Subcutaneous abdominal adipose tissue (tissue), 5 donors: ENCODE data around the gene ZC3H12A.

Source experiments
- H3K27ac ChIP-seq: one replicate; pipeline ENCODE4 v1.7.0; 2013; ENCODE audit warnings: low read depth, mild to moderate bottlenecking, inconsistent platforms, low read length, moderate library complexity
- H3K27me3 ChIP-seq, 5 donors: one replicate each; pipeline ENCODE4 v1.7.0; 2013; ENCODE audit warnings: low read length in 5 of 5, inconsistent platforms in 1 of 5; ENCODE audit not compliant: control insufficient read depth in 5 of 5, insufficient read depth in 4 of 5
- H3K36me3 ChIP-seq, 5 donors: one replicate each; pipeline ENCODE4 v1.7.0; 2013; ENCODE audit warnings: low read length in 5 of 5; ENCODE audit not compliant: control insufficient read depth in 5 of 5, insufficient read depth in 5 of 5
- H3K4me1 ChIP-seq, 5 donors: one replicate each; pipeline ENCODE4 v1.7.0; 2013; ENCODE audit warnings: low read length in 5 of 5, mild to moderate bottlenecking in 3 of 5, moderate library complexity in 1 of 5; ENCODE audit not compliant: control insufficient read depth in 5 of 5, insufficient read depth in 5 of 5
- H3K4me3 ChIP-seq, 5 donors: one replicate each; pipeline ENCODE4 v1.7.0; 2013; ENCODE audit warnings: low read length in 5 of 5, low read depth in 1 of 5
- H3K9ac ChIP-seq, 5 donors: one replicate each; pipeline ENCODE4 v1.7.0; 2013; ENCODE audit warnings: low read length in 5 of 5, mild to moderate bottlenecking in 4 of 5, moderate library complexity in 3 of 5
- H3K9me3 ChIP-seq, 5 donors: one replicate each; pipeline ENCODE4 v1.7.0; 2013; ENCODE audit warnings: low read length in 5 of 5; ENCODE audit not compliant: control insufficient read depth in 5 of 5
- donor health status: healthy.
- donor health status: healthy.
- donor health status: healthy.
- donor health status: healthy.
- donor health status: healthy.

The ZC3H12A gene

GRCh38 chr1:37477198-37477931 lies 3.0 kb downstream of the ZC3H12A start:
- peak overlapping the region; percentile 57 to 94 (median 90) for H3K4me3 ChIP-seq
- peaks cover 0 to 49% (median 40%) of the 10 kb centered on the region in 5 donors for H3K36me3 ChIP-seq
- peak overlapping the region; percentile 98 for H3K27ac ChIP-seq
- peaks cover 0 to 3% (median 0%) of the 10 kb centered on the region in 5 donors for H3K9me3 ChIP-seq
- peak overlapping the region; percentile 58 to 91 (median 81) for H3K9ac ChIP-seq
- peaks cover 0 to 3% (median 0%) of the 10 kb centered on the region in 5 donors for H3K27me3 ChIP-seq
- peaks cover 40 to 76% (median 70%) of the 10 kb centered on the region in 5 donors for H3K4me1 ChIP-seq

- peak overlapping the region; percentile 98 for H3K27ac ChIP-seq
- peak overlapping the region in 3 of 5 donors; percentile 58 to 90 (median 63) for H3K9ac ChIP-seq
- peaks cover 0 to 3% (median 0%) of the 10 kb centered on the region in 5 donors for H3K27me3 ChIP-seq
- H3K4me1 ChIP-seq: peaks cover 40 to 72% (median 69%) of the 10 kb centered on the region in 5 donors
- H3K36me3 ChIP-seq: peaks cover 0 to 55% (median 46%) of the 10 kb centered on the region in 5 donors
- H3K9me3 ChIP-seq: peaks cover 0 to 3% (median 0%) of the 10 kb centered on the region in 5 donors
- peak overlapping the region; percentile 57 to 94 (median 90) for H3K4me3 ChIP-seq
These were observed 3.6 kb downstream of the ZC3H12A start for GRCh38 chr1:37477946-37478345.

GRCh38 chr1:37478451-37478881 lies 4.1 kb downstream of the ZC3H12A start:
- Histone ChIP-seq H3K4me1 (peaks cover 40 to 67% (median 65%) of the 10 kb centered on the region in 5 donors), H3K27me3 (peaks cover 0 to 3% (median 0%) of the 10 kb centered on the region in 5 donors), H3K9ac (peak overlapping the region in 4 of 5 donors; percentile 1 to 82 (median 74)), H3K4me3 (peak overlapping the region in 4 of 5 donors; percentile 71 to 94 (median 90)), H3K27ac (peak overlapping the region; percentile 98), H3K36me3 (peaks cover 0 to 60% (median 51%) of the 10 kb centered on the region in 5 donors), H3K9me3 (peaks cover 0 to 3% (median 0%) of the 10 kb centered on the region in 5 donors)

GRCh38 chr1:37478890-37479254 lies 4.5 kb downstream of the ZC3H12A start:
- peaks cover 0 to 3% (median 0%) of the 10 kb centered on the region in 5 donors for H3K9me3 ChIP-seq
- H3K27me3 ChIP-seq: peaks cover 0 to 3% (median 0%) of the 10 kb centered on the region in 5 donors
- peaks cover 0 to 64% (median 55%) of the 10 kb centered on the region in 5 donors for H3K36me3 ChIP-seq
- H3K9ac ChIP-seq: peak overlapping the region in 4 of 5 donors; percentile 1 to 82 (median 74)
- peak overlapping the region; percentile 38 to 91 (median 71) for H3K4me3 ChIP-seq
- peaks cover 36 to 65% (median 61%) of the 10 kb centered on the region in 5 donors for H3K4me1 ChIP-seq
- peak overlapping the region; percentile 98 for H3K27ac ChIP-seq

- H3K27ac ChIP-seq: peak overlapping the region; percentile 98
- peaks cover 35 to 68% (median 62%) of the 10 kb centered on the region in 5 donors for H3K4me1 ChIP-seq
- peaks cover 0 to 71% (median 61%) of the 10 kb centered on the region in 5 donors for H3K36me3 ChIP-seq
- peaks cover 0 to 3% (median 0%) of the 10 kb centered on the region in 5 donors for H3K9me3 ChIP-seq
- peak overlapping the region; percentile 44 to 82 (median 69) for H3K9ac ChIP-seq
- peak overlapping the region; percentile 38 to 91 (median 71) for H3K4me3 ChIP-seq
- peaks cover 0 to 3% (median 0%) of the 10 kb centered on the region in 5 donors for H3K27me3 ChIP-seq
These were observed 5.1 kb downstream of the ZC3H12A start for GRCh38 chr1:37479255-37480124.

GRCh38 chr1:37480125-37480466 lies 5.7 kb downstream of the ZC3H12A start:
- peak overlapping the region; percentile 98 for H3K27ac ChIP-seq
- peaks cover 0 to 3% (median 0%) of the 10 kb centered on the region in 5 donors for H3K9me3 ChIP-seq
- H3K27me3 ChIP-seq: peaks cover 0 to 3% (median 0%) of the 10 kb centered on the region in 5 donors
- H3K9ac ChIP-seq: peak overlapping the region; percentile 44 to 82 (median 69)
- peaks cover 0 to 77% (median 62%) of the 10 kb centered on the region in 5 donors for H3K36me3 ChIP-seq
- peak overlapping the region in 3 of 5 donors; percentile 38 to 91 (median 90) for H3K4me3 ChIP-seq
- H3K4me1 ChIP-seq: peaks cover 33 to 70% (median 64%) of the 10 kb centered on the region in 5 donors

GRCh38 chr1:37480581-37481288 lies 6.4 kb downstream of the ZC3H12A start:
- Histone ChIP-seq H3K4me1 (peaks cover 34 to 70% (median 64%) of the 10 kb centered on the region in 5 donors), H3K9ac (peak overlapping the region in 3 of 5 donors; percentile 14 to 80 (median 69)), H3K27ac (peak overlapping the region; percentile 98), H3K36me3 (peaks cover 0 to 76% (median 60%) of the 10 kb centered on the region in 5 donors), H3K9me3 (peaks cover 0 to 3% (median 0%) of the 10 kb centered on the region in 5 donors), H3K27me3 (peaks cover 0 to 3% (median 0%) of the 10 kb centered on the region in 5 donors), H3K4me3 (no peak overlapping the region)

- peaks cover 28 to 70% (median 63%) of the 10 kb centered on the region in 5 donors for H3K4me1 ChIP-seq
- peaks cover 0 to 3% (median 0%) of the 10 kb centered on the region in 5 donors for H3K9me3 ChIP-seq
- no peak overlapping the region for H3K4me3 ChIP-seq
- H3K36me3 ChIP-seq: peaks cover 0 to 71% (median 57%) of the 10 kb centered on the region in 5 donors
- peaks cover 0 to 3% (median 0%) of the 10 kb centered on the region in 5 donors for H3K27me3 ChIP-seq
- H3K9ac ChIP-seq: no peak overlapping the region
- H3K27ac ChIP-seq: peak overlapping the region; percentile 98
These were observed 7.1 kb downstream of the ZC3H12A start for GRCh38 chr1:37481289-37482003.
